HL-60 (cell line): ENCODE results near the gene MMP25.

Experiments
- CTCF ChIP-seq: IDR thresholded peaks from one replicate; pipeline ENCODE4 v1.5.1; 2011; ENCODE audit warnings: low read length, control low read depth, inconsistent platforms; ENCODE audit not compliant: insufficient read depth
- GABPA ChIP-seq: IDR thresholded peaks from 2 replicates; pipeline ENCODE4 v1.6.1; 2012; ENCODE audit warnings: low read depth
- POLR2AphosphoS5 ChIP-seq: IDR thresholded peaks from 2 replicates; pipeline ENCODE4 v1.6.1; 2012; ENCODE audit warnings: low read depth
- REST ChIP-seq: IDR thresholded peaks from 2 replicates; pipeline ENCODE4 v1.6.1; 2012; ENCODE audit warnings: low read depth; ENCODE audit not compliant: insufficient replicate concordance

- no peak for TF ChIP-seq CTCF
- TF ChIP-seq REST, result no peak
- TF ChIP-seq GABPA, result no peak
- TF ChIP-seq POLR2AphosphoS5, result no peak
Measured at GRCh38 chr16:3065069-3065741, 18.8 kb downstream of the MMP25 start, which contains the start of gene IL32.
